ENCODE data around the gene WDR6.

Gene WDR6

DNA sequence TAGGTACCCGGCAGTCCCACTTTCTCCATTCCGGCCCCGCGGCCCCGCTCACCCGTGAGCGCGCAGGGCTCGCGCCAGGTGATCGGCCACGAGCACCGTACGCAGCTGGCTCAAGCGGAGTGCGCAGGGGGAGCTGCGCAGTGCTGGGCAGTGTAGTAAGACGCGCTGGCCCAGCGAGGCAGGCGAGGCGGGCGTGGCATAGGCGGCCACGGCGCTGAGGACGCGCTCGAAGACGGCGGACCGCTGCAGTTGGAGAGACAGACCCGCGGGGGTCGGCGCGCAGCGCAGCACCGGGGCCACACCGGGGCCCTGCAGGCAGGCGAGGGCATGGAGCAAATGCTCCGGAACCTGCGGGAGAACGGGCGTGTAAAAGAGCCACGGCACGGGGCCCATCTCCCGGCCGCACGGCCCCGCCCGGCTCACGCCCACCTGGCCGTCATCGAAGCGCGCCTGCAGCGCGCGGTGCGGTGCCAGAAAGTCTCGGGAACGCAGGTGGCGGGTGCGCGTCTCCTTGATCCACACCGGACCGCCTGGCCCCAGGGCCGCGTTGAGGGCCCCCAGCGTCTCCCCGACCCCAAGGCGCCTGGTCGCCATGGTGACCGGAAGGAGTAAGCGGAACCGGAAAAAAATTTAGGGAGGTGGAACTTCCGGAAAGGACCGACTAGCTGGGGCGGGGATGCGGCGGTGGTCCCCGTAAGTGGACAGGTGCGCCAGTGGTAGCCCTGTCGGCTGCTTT is 10.9 kb downstream of the WDR6 start, which contains the start of gene DALRD3:
Gene DALRD3 (minus strand): TSS at position 610 of the 736 bp plus-strand sequence. CDS start 16 bp downstream, at position 594.
- H3K4me2 ChIP-seq, result peak within 1 kb of the TSS; percentile 76
- H3K4me1 ChIP-seq (ENCODE audit: low read depth, poor library complexity, severe bottlenecking), result peaks cover 15% of the 10 kb centered on the region
- H3K79me2 ChIP-seq (ENCODE audit: insufficient read depth, low read depth), result peaks cover 17% of the 10 kb centered on the region; the same call in 1 of the 2 replicates
- no peak for TF ChIP-seq CTCF (conservative IDR thresholded peaks at IDR 0.05; ENCODE audit: low read depth, low read length)
- H2AFZ ChIP-seq (ENCODE audit: low read depth), result peak within 1 kb of the TSS; percentile 30; the same call in 1 of the 2 replicates
- no peaks in the 10 kb centered on the region for H3K27me3 ChIP-seq (ENCODE audit: insufficient read depth, low read depth)
- H3K4me3 ChIP-seq (IDR thresholded peaks at IDR 0.05; ENCODE audit: insufficient read depth, low read depth, low read length), result no peak within 1 kb of the TSS
- H3K27ac ChIP-seq, result peak within 1 kb of the TSS; percentile 9; the same call in 1 of the 2 replicates
- peak within 1 kb of the TSS; percentile 37; the same call in 1 of the 2 replicates for H3K9ac ChIP-seq
- no peaks in the 10 kb centered on the region for H4K20me1 ChIP-seq (ENCODE audit: insufficient read depth)
- H3K36me3 ChIP-seq (ENCODE audit: insufficient read depth), result no peaks in the 10 kb centered on the region

DNA sequence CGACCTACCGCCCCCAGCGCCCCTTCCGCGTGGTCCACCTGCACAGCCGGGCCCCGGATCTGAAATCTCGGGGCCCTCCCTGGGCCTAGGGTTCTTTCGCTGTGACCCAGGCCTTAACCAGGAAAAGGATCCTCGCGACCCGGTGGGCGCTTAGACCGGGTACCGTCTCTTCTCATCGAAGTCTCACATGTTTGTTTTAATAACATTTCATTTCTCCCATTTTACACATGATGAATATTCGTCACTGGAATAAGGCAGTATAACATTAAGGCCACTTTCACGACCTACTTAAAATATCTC is 11.5 kb downstream of the WDR6 start:
- Histone ChIP-seq H3K4me3 (IDR thresholded peaks at IDR 0.05; ENCODE audit: insufficient read depth, low read depth, low read length) (no peak overlapping the region), H3K36me3 (ENCODE audit: insufficient read depth) (no peaks in the 10 kb centered on the region), H3K9ac (peak overlapping the region; percentile 37; the same call in 1 of the 2 replicates), H3K4me1 (ENCODE audit: low read depth, poor library complexity, severe bottlenecking) (peaks cover 18% of the 10 kb centered on the region), H2AFZ (ENCODE audit: low read depth) (peak overlapping the region; percentile 30; the same call in 1 of the 2 replicates), H3K79me2 (ENCODE audit: insufficient read depth, low read depth) (peaks cover 21% of the 10 kb centered on the region; the same call in 1 of the 2 replicates), H3K27ac (peak overlapping the region; percentile 9; the same call in 1 of the 2 replicates), H3K27me3 (ENCODE audit: insufficient read depth, low read depth) (no peaks in the 10 kb centered on the region), H3K4me2 (peak overlapping the region; percentile 76; the same call in 1 of the 2 replicates), H4K20me1 (ENCODE audit: insufficient read depth) (no peaks in the 10 kb centered on the region)
- no peak for TF ChIP-seq CTCF (conservative IDR thresholded peaks at IDR 0.05; ENCODE audit: low read depth, low read length)

DNA sequence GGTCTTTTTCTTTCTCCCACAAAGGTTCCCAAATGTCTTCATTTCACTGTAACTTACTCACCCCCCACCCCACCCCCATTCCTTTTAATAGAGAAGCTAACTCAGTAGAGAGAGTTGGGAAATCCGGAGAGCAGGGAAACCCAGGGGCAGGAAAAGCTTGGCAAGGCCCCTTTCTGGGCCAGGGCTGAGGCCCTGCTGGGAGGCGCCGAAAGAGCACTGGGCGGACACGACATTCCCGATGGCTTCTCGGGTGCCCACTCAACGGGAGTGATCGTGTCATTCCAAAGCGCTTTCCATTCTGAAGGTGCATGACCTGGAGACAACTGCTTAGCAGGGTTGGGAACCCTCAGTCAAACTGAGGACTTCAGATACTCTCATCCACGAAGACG is 12.7 kb downstream of the WDR6 start:
- Histone ChIP-seq H3K9ac (peak overlapping the region; percentile 93; the same call in 1 of the 2 replicates), H3K79me2 (ENCODE audit: insufficient read depth, low read depth) (peaks cover 32% of the 10 kb centered on the region; the same call in 1 of the 2 replicates), H3K27me3 (ENCODE audit: insufficient read depth, low read depth) (no peaks in the 10 kb centered on the region), H3K4me2 (peak overlapping the region; percentile 76), H3K4me1 (ENCODE audit: low read depth, poor library complexity, severe bottlenecking) (peaks cover 21% of the 10 kb centered on the region), H2AFZ (ENCODE audit: low read depth) (no peak overlapping the region), H3K27ac (peak overlapping the region; percentile 94; the same call in 1 of the 2 replicates), H3K36me3 (ENCODE audit: insufficient read depth) (no peaks in the 10 kb centered on the region), H3K4me3 (IDR thresholded peaks at IDR 0.05; ENCODE audit: insufficient read depth, low read depth, low read length) (no peak overlapping the region), H4K20me1 (ENCODE audit: insufficient read depth) (no peaks in the 10 kb centered on the region)
- no peak for TF ChIP-seq CTCF (conservative IDR thresholded peaks at IDR 0.05; ENCODE audit: low read depth, low read length)

DNA sequence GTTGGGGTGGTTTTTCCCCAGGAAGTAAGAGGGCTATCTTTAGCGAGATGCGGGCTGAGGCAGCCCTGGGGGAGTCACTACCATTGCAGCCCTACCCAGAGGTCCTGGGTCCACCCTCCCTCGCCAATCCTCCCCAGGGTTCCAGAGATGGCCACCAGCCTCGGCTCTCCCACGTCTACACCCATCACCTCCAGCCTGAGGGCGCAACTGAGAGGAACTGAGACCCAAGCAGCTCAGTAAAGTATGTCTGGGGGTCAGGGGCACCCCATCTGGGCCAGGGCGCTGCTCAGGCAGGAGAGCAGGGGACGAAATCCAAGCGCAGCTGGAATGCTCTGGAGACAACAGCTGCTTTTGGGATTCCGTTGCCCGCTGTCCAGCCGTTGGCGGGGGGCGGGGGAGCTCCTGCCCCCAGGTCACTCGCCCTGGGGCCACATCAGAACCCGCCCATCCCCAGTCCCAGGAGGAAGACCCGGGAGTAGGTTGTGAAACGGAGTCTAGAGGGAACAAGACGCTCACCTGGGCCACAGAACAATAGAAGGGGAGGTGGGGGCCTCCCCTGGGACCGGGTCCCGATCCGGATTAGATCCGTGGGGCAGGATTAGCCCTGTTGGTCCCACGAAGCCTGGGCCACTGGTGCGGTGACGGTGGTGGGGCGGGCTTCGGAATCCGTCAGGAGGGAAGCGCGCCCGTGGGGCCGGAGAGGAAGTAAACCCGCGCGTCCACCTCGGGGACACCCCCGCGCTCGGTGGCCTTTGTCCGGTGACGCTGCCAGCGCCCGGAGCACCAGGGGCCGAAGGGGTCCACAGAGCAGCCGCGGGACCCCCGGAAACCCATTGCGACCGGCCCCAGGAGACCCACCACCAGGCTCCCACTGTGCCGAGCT is 13.4 kb downstream of the WDR6 start:
- peak overlapping the region; percentile 94 for H3K27ac ChIP-seq
- no peak overlapping the region for H2AFZ ChIP-seq (ENCODE audit: low read depth)
- H3K27me3 ChIP-seq (ENCODE audit: insufficient read depth, low read depth), result no peaks in the 10 kb centered on the region
- H3K36me3 ChIP-seq (ENCODE audit: insufficient read depth), result no peaks in the 10 kb centered on the region
- H4K20me1 ChIP-seq (ENCODE audit: insufficient read depth), result no peaks in the 10 kb centered on the region
- H3K4me3 ChIP-seq (IDR thresholded peaks at IDR 0.05; ENCODE audit: insufficient read depth, low read depth, low read length), result peak overlapping the region; percentile 68
- peaks cover 33% of the 10 kb centered on the region; the same call in 1 of the 2 replicates for H3K79me2 ChIP-seq (ENCODE audit: insufficient read depth, low read depth)
- H3K4me2 ChIP-seq, result peak overlapping the region; percentile 76
- H3K9ac ChIP-seq, result peak overlapping the region; percentile 93
- TF ChIP-seq CTCF (conservative IDR thresholded peaks at IDR 0.05; ENCODE audit: low read depth, low read length), result no peak
- H3K4me1 ChIP-seq (ENCODE audit: low read depth, poor library complexity, severe bottlenecking), result peaks cover 21% of the 10 kb centered on the region
